Gastrocnemius medialis (tissue), 4 donors: Measurements from ENCODE around the gene ZNF787.

Experiments used
- CTCF ChIP-seq, 5 experiments: fragments of 450-650 bp in 3 of 5; fragments of 200-600 bp in 2 of 5; sonication (generic) in 2 of 5; IDR thresholded peaks in 4 of 5; conservative IDR thresholded peaks in 1 of 5; 1 replicate in 4 of 5; 2 replicates in 1 of 5; pipeline ENCODE4 v1.5.1; 2016 to 2019; ENCODE audit warnings: antibody characterized with exemption in 5 of 5, mild to moderate bottlenecking in 3 of 5, moderate library complexity in 3 of 5
- POLR2A ChIP-seq, 2 donors: fragments of 450-650 bp; IDR thresholded peaks; one replicate each; pipeline ENCODE4 v1.6.1; 2017; ENCODE audit warnings: antibody characterized with exemption in 2 of 2, mild to moderate bottlenecking in 2 of 2, moderate library complexity in 2 of 2

- TF ChIP-seq CTCF (IDR thresholded peaks at IDR 0.05 in 4 of 5, conservative IDR thresholded peaks at IDR 0.05 in 1 of 5) (no peak), POLR2A (IDR thresholded peaks at IDR 0.05) (no peak)
Observed at GRCh38 chr19:56103027-56103614, 18.0 kb downstream of the ZNF787 start.
